Upper lobe of left lung (tissue), 6 donors: ENCODE data around the gene AGGF1. TPM values are rescaled to one million over a fixed set of nuclear protein-coding genes. Genes with fewer than 3 reads are reported as not detected.
A peak's percentile ranks its signal among the peaks of the same experiment; 100 is the strongest.
"Not testable (repeated sequence)": the region's sequence is repeated elsewhere in the genome, so short reads cannot be mapped to it uniquely, and the experiment has no call there.

Experiments
- ATAC-seq, 2 donors: fragments of 200-7000 bp; cut with Tn5 transposase; one replicate each; pipeline ENCODE4 v1.9.1; 2022; ENCODE audit warnings: mild to moderate bottlenecking in 2 of 2, moderate library complexity in 2 of 2; ENCODE audit not compliant: low FRiP score in 2 of 2
- DNase-seq, 2 donors: peaks; one replicate each; pipeline ENCODE4 v3.0.0-alpha.2; 2019 to 2020
- H3K27ac ChIP-seq, 4 donors: fragments of 200-600 bp; sonication (generic); one replicate each; pipeline ENCODE4 v1.5.1; 2016 to 2019
- H3K27me3 ChIP-seq, 4 donors: fragments of 200-600 bp; sonication (generic); one replicate each; pipeline ENCODE4 v1.5.1; 2017 to 2019
- H3K36me3 ChIP-seq, 4 donors: fragments of 200-600 bp; sonication (generic); one replicate each; pipeline ENCODE4 v1.5.1; 2016 to 2019
- H3K4me1 ChIP-seq, 4 donors: fragments of 200-600 bp; sonication (generic); one replicate each; pipeline ENCODE4 v1.5.1; 2018 to 2019
- H3K4me3 ChIP-seq, 4 donors: fragments of 200-600 bp; sonication (generic); one replicate each; pipeline ENCODE4 v1.5.1; 2017 to 2019; ENCODE audit warnings: mild to moderate bottlenecking in 2 of 4, moderate library complexity in 1 of 4
- H3K9me3 ChIP-seq, 4 donors: fragments of 200-600 bp; sonication (generic); one replicate each; pipeline ENCODE4 v1.5.1; 2018 to 2019
- CTCF ChIP-seq, 6 experiments: fragments of 450-650 bp in 4 of 6; fragments of 200-600 bp in 2 of 6; sonication (generic) in 2 of 6; IDR thresholded peaks; one replicate each; pipeline ENCODE4 v1.5.1; 2016 to 2019; ENCODE audit warnings: antibody characterized with exemption in 6 of 6
- EP300 ChIP-seq, 4 donors: sonication (generic); formaldehyde crosslinking; IDR thresholded peaks; one replicate each; pipeline ENCODE4 v1.5.1; 2017; ENCODE audit warnings: antibody characterized with exemption in 4 of 4, control low read depth in 2 of 4
- POLR2A ChIP-seq, 4 donors: fragments of 450-650 bp; IDR thresholded peaks; one replicate each; pipeline ENCODE4 v1.5.1; 2016 to 2017; ENCODE audit warnings: antibody characterized with exemption in 4 of 4, mild to moderate bottlenecking in 2 of 4
- POLR2AphosphoS5 ChIP-seq, 2 donors: sonication (generic); formaldehyde crosslinking; IDR thresholded peaks; one replicate each; pipeline ENCODE4 v1.5.1; 2017; ENCODE audit warnings: antibody characterized with exemption in 2 of 2
- WGBS, 2 donors: methylation state at CpG; one replicate each; pipeline ENCODE4 v1.1.5; 2017 to 2018; 5-methylcytosine and 5-hydroxymethylcytosine counted together
- total RNA-seq, 6 donors: library from RNA; depleted of rRNA in 4 of 6; stranded (reverse); fragments of >200 nt in 4 of 6; gene quantifications; one replicate each; pipeline versions ENCODE4 v1.1.0 to v1.2.1, GENCODE V29; 2016 to 2021
- donor health status: DM: no; HTN: no; CAD: no; lungs with moderate emphysema.
- donor health status: DM: no; HTN: yes; CAD: no; lungs with severe emphysema.

AGGF1 gene
- total RNA-seq, 6 donors from 2014 or later = 20.4 to 51.3 (median 26.3) TPM

DNA sequence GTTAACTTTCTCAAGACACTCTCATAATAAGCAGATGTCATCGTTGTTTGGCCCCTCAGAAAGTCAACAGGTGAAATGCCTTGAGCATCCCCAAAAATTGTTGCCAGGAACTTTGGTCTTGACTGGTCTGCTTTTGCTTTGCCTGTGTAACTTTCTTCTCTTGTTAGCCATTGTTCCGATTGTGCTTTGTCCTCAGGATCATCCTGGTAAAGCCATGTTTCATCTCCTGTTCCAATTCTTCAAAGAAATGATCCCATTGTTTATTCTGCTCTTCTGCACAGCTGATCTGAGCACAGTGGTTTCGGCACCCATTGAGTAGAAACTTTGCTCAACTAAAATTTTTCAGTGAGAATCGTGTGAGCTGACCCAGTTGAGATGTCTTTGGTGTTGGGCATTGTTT, 65.0 kb downstream of the AGGF1 start:
- DNase-seq = no peak
- TF ChIP-seq EP300 (IDR thresholded peaks at IDR 0.05) (no peak), POLR2AphosphoS5 (IDR thresholded peaks at IDR 0.05) (no peak), POLR2A (IDR thresholded peaks at IDR 0.05) (no peak), CTCF (IDR thresholded peaks at IDR 0.05) (no peak)
- 94 to 95% methylated on average over 4 of the region's 4 CpGs for WGBS, 2 donors
- Histone ChIP-seq H3K4me1 (no peaks in the 10 kb centered on the region), H3K9me3 (no peaks in the 10 kb centered on the region), H3K4me3 (no peak overlapping the region), H3K36me3 (no peaks in the 10 kb centered on the region), H3K27me3 (no peaks in the 10 kb centered on the region), H3K27ac (no peak overlapping the region)
- no peak for ATAC-seq

GRCh38 chr5:77101298-77101697, 71.1 kb downstream of the AGGF1 start:
- Histone ChIP-seq H3K27me3 (no peaks in the 10 kb centered on the region), H3K9me3 (no peaks in the 10 kb centered on the region), H3K4me1 (peaks cover 0 to 3% (median 0%) of the 10 kb centered on the region in 4 donors), H3K27ac (no peak overlapping the region), H3K36me3 (no peaks in the 10 kb centered on the region), H3K4me3 (no peak overlapping the region)
- no peak for ATAC-seq
- WGBS, 2 donors = 90 to 91% methylated on average over 4 of the region's 4 CpGs
- TF ChIP-seq POLR2AphosphoS5 (IDR thresholded peaks at IDR 0.05) = no peak
- TF ChIP-seq EP300 (IDR thresholded peaks at IDR 0.05) = no peak
- TF ChIP-seq CTCF (IDR thresholded peaks at IDR 0.05) = no peak
- TF ChIP-seq POLR2A (IDR thresholded peaks at IDR 0.05) = no peak
- DNase-seq = no peak

DNA sequence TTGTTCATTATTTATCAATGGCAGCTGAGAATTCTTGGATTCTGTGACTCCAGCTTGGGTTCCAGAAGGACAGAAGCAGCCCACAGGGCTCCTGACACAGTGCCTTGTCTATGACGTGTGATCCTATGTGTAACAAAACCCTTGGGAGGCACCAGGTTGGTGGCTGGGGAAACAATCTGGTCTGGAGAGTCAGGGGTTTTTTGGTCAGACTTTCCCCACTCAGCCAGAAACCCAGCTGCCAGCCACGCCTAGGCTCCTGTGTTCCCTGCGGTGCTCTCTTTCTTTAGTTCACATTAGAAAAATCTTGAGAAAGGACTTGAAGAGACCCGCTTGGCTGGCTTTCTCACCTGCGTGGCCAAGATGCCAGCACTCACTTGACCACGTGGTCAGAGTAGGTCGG, 72.3 kb downstream of the AGGF1 start:
- DNase-seq (peak in 1 of 2 donors; percentile 67), ATAC-seq (peak in 1 of 2 donors; percentile 63)
- no peak overlapping the region for H3K27ac ChIP-seq
- no peaks in the 10 kb centered on the region for H3K27me3 ChIP-seq
- WGBS, 2 donors = 65 to 79% methylated on average over 7 of the region's 7 CpGs
- no peak for TF ChIP-seq POLR2AphosphoS5 (IDR thresholded peaks at IDR 0.05)
- no peak for TF ChIP-seq POLR2A (IDR thresholded peaks at IDR 0.05)
- TF ChIP-seq CTCF (IDR thresholded peaks at IDR 0.05) = no peak
- no peak for TF ChIP-seq EP300 (IDR thresholded peaks at IDR 0.05)
- H3K4me1 ChIP-seq = peaks cover 0 to 3% (median 0%) of the 10 kb centered on the region in 4 donors
- H3K9me3 ChIP-seq = no peaks in the 10 kb centered on the region
- H3K36me3 ChIP-seq = no peaks in the 10 kb centered on the region
- no peak overlapping the region for H3K4me3 ChIP-seq

DNA sequence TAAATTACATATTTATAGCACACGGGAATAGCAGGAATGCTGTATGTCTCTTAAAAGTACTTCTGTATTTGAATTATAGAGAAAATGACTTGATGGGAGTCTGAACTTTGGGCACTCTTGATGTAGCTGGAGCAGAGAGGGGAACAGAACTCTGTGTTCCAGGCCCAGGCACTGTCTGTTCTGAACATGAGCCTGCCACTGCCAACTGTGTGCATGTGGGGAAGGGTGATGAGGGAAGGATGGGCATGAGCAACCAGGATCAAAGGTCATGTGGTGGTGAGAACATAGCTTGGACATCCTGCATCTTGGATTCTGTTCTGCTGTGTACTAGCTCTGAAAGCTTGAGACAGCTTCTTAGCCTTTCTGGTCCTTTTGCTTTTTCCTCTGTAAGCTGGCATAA, 73.3 kb downstream of the AGGF1 start:
- Histone ChIP-seq H3K27ac (no peak overlapping the region), H3K36me3 (no peaks in the 10 kb centered on the region), H3K4me1 (peaks cover 0 to 3% (median 0%) of the 10 kb centered on the region in 4 donors), H3K27me3 (no peaks in the 10 kb centered on the region), H3K9me3 (no peaks in the 10 kb centered on the region), H3K4me3 (no peak overlapping the region)
- DNase-seq (no peak), ATAC-seq (no peak)
- TF ChIP-seq CTCF (IDR thresholded peaks at IDR 0.05) (no peak), EP300 (IDR thresholded peaks at IDR 0.05) (peak in 2 of 4 donors; percentile 46 to 63), POLR2A (IDR thresholded peaks at IDR 0.05) (no peak), POLR2AphosphoS5 (IDR thresholded peaks at IDR 0.05) (no peak)
- 100% methylated on average over 1 of the region's 1 CpG for WGBS, 2 donors

DNA sequence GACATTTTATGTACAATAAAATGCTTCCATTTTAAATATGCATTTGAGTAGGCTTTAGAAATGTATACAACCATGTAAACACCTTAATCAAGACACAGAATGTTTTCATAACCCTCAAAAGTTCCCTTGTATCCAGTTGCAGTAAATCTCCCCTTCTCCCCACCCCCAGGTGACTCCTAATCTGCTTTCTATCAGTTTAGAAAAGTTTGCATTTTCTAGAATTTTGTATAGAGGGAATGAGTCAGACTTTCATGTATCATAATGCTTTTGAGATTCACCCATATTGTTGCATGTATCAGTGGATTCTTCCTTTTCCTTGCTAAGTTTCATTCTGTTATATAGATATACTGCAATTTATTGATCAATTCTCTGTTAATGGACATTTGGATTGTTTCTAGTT, 74.6 kb downstream of the AGGF1 start:
- H3K9me3 ChIP-seq = no peaks in the 10 kb centered on the region
- no peak for TF ChIP-seq EP300 (IDR thresholded peaks at IDR 0.05)
- no peak for TF ChIP-seq CTCF (IDR thresholded peaks at IDR 0.05)
- TF ChIP-seq POLR2A (IDR thresholded peaks at IDR 0.05) = no peak
- TF ChIP-seq POLR2AphosphoS5 (IDR thresholded peaks at IDR 0.05) = no peak
- H3K36me3 ChIP-seq = no peaks in the 10 kb centered on the region
- no peak for DNase-seq
- no peak overlapping the region for H3K27ac ChIP-seq
- no peak for ATAC-seq
- peaks cover 0 to 3% (median 0%) of the 10 kb centered on the region in 4 donors for H3K4me1 ChIP-seq
- H3K27me3 ChIP-seq = no peaks in the 10 kb centered on the region
- H3K4me3 ChIP-seq = no peak overlapping the region

DNA sequence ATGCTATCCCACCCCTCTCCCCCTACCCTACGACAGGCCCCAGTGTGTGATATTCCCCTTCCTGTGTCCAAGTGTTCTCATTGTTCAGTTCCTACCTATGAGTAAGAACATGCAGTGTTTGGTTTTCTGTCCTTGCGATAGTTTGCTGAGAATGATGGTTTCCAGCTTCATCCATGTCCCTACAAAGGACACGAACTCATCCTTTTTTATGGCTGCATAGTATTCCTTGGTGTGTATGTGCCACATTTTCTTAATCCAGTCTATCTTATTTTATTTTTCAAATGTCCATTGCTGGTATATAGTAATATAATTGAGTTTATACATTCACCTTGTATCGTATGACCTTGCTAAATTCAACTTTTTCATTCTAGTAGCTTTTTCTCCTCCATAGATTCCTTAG, 76.8 kb downstream of the AGGF1 start:
- WGBS, 2 donors = 96 to 97% methylated on average over 4 of the region's 4 CpGs
- not testable (repeated sequence) for H3K9me3 ChIP-seq

More for the DNA sequence above, 76.8 kb downstream of the AGGF1 start:
- not testable (repeated sequence) for H3K4me1 ChIP-seq, H3K27me3 ChIP-seq, ATAC-seq, H3K36me3 ChIP-seq, H3K4me3 ChIP-seq, H3K27ac ChIP-seq, DNase-seq
